SH-SY5Y (cell line): ENCODE results near the gene RBMS3.

Experiments
- GATA2 ChIP-seq: IDR thresholded peaks from 2 replicates; pipeline ENCODE4 v1.6.1; 2011; ENCODE audit warnings: mild to moderate bottlenecking, low read depth, low read length
- GATA3 ChIP-seq: IDR thresholded peaks from 2 replicates; pipeline ENCODE4 v1.6.1; 2011; ENCODE audit warnings: low read depth, mild to moderate bottlenecking, low read length, moderate library complexity

- TF ChIP-seq GATA2 (no peak), GATA3 (no peak)
Measured at GRCh38 chr3:29761517-29761916, 480.6 kb downstream of the RBMS3 start.
